ENCODE data around the gene AGXT. TPM values are rescaled to one million over a fixed set of nuclear protein-coding genes. Genes with fewer than 3 reads are reported as not detected.

The AGXT gene
- total and polyA plus RNA-seq, 4 donors = 0.05 to 0.61 (median 0.16) TPM; not detected in 1

DNA sequence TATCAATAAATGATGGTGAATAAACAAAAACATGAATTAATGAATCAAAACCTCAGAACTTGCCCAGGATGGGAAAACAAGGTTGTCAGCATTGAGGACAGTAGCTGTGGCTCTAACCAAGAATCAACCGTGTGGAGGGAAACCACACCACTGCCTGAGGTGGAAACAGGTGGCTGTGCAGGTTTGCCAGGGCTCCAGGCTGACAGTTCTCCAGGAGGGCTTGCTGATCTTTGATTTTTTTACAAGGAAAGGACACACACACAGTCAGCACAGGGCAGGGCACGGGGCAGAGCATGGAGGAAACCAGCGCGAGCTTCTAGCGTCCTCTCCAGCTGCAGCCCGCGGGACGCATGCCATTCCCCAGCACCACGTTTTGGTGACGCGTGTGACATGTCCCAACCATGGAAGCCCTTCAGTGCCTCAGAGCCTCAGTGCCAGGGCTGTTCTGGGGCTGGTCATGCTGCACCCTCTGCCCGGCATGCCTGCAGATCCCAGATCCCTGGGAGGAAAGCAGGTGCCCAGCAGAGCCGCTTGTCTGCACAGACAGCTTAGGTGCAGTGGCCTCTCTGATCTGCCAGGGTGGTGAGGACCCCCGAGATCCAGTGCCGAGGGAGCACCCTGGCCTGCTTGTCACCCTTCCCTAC, 15.8 kb upstream of the AGXT start:
- Histone ChIP-seq H3K27ac (ENCODE audit: low read depth in 1 of 2, low read length in 1 of 2) (no peak overlapping the region), H3K9me3 (ENCODE audit: control insufficient read depth in 4 of 4, insufficient read depth in 3 of 4, low read length in 3 of 4) (peaks cover 0 to 6% (median 0%) of the 10 kb centered on the region in 4 donors), H3K4me3 (no peak overlapping the region), H3K27me3 (ENCODE audit: control insufficient read depth in 3 of 3, insufficient read depth in 3 of 3, low read length in 2 of 3) (no peaks in the 10 kb centered on the region), H3K9ac (ENCODE audit: insufficient read depth in 1 of 2, low read length in 2 of 2) (no peak overlapping the region), H3K4me1 (ENCODE audit: control insufficient read depth in 5 of 5, insufficient read depth in 5 of 5, low read length in 5 of 5) (no peaks in the 10 kb centered on the region), H3K36me3 (ENCODE audit: control insufficient read depth in 4 of 4, insufficient read depth in 4 of 4, low read length in 4 of 4) (no peaks in the 10 kb centered on the region)
- ATAC-seq (ENCODE audit: insufficient read depth, low FRiP score) (no peak), DNase-seq (no peak)
- WGBS, 2 donors = 81 to 84% methylated on average over 15 of the region's 15 CpGs
- TF ChIP-seq, protein P1, sequence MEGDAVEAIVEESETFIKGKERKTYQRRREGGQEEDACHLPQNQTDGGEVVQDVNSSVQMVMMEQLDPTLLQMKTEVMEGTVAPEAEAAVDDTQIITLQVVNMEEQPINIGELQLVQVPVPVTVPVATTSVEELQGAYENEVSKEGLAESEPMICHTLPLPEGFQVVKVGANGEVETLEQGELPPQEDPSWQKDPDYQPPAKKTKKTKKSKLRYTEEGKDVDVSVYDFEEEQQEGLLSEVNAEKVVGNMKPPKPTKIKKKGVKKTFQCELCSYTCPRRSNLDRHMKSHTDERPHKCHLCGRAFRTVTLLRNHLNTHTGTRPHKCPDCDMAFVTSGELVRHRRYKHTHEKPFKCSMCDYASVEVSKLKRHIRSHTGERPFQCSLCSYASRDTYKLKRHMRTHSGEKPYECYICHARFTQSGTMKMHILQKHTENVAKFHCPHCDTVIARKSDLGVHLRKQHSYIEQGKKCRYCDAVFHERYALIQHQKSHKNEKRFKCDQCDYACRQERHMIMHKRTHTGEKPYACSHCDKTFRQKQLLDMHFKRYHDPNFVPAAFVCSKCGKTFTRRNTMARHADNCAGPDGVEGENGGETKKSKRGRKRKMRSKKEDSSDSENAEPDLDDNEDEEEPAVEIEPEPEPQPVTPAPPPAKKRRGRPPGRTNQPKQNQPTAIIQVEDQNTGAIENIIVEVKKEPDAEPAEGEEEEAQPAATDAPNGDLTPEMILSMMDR (IDR thresholded peaks at IDR 0.05; ENCODE audit: control extremely low read depth, extremely low read depth) = no peak

DNA sequence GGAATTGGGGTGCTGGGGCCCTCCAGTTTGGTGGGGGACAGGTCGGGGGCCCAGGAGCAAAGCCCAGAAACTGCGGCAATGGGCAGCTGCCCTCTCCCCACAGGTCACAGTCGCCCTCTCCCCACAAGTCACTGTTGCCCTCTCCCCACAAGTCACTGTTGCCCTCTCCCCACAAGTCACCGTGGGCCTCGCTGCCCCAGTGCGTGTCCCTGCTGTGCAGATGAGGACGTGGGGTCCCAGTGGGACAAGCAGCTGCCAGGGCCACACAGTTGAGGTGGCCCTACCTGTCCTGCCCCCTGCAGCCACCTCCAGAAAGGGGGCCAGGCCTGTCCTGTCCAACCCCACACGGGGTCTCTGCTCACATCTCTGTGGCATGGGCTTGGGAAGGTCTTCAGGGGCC, 13.0 kb upstream of the AGXT start:
- WGBS, 2 donors = 89 to 94% methylated on average over 8 of the region's 8 CpGs
- H3K27me3 ChIP-seq (ENCODE audit: control insufficient read depth in 3 of 3, insufficient read depth in 3 of 3, low read length in 2 of 3) = no peaks in the 10 kb centered on the region
- no peak overlapping the region for H3K9ac ChIP-seq (ENCODE audit: insufficient read depth in 1 of 2, low read length in 2 of 2)
- peaks cover 0 to 6% (median 0%) of the 10 kb centered on the region in 4 donors for H3K9me3 ChIP-seq (ENCODE audit: control insufficient read depth in 4 of 4, insufficient read depth in 3 of 4, low read length in 3 of 4)
- TF ChIP-seq, protein P1 (IDR thresholded peaks at IDR 0.05; ENCODE audit: control extremely low read depth, extremely low read depth) = no peak
- no peaks in the 10 kb centered on the region for H3K4me1 ChIP-seq (ENCODE audit: control insufficient read depth in 5 of 5, insufficient read depth in 5 of 5, low read length in 5 of 5)
- H3K4me3 ChIP-seq = no peak overlapping the region
- ATAC-seq (ENCODE audit: insufficient read depth, low FRiP score) (no peak), DNase-seq (no peak)
- no peak overlapping the region for H3K27ac ChIP-seq (ENCODE audit: low read depth in 1 of 2, low read length in 1 of 2)
- H3K36me3 ChIP-seq (ENCODE audit: control insufficient read depth in 4 of 4, insufficient read depth in 4 of 4, low read length in 4 of 4) = no peaks in the 10 kb centered on the region

DNA sequence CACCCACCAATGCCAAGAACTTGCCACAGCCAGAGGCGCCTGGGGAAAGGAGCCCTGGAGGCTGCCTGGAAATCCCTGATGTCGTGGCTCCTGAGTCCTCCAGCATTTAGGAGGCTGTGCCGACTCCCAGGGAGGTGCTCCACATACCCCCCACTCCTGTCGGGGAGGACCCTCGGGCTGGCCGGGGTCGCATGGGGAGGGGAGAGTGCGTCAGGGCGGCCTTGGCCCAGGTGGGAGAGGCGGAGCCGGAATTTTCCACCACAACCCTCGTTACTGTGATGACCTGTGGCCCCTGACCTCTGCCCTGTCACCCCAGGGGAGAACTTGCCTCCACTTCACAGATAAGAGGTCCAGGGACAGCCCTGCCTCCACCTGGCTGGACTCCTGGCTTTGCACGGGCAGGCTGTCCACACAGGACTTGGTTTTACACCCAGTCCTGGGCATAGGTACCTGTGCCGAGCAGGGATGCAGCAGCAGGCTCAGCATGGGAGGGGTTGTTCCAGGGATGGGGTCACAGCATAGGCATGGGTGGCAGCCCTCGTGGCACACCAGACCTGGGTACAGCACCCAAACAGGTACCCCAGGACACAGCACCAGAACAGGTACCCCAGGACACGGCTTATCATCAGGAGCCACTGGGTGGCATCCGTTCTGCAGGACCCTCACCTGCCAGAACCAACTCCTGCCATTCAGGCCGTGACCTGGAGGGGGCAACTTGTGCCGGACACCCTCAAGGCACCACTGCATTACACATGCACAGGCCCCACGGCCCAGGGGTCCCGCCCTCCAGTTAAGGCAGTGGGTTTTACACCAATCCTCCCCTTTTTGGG, 12.3 kb upstream of the AGXT start:
- 82 to 83% methylated on average over 21 of the region's 21 CpGs for WGBS, 2 donors
- H3K9ac ChIP-seq (ENCODE audit: insufficient read depth in 1 of 2, low read length in 2 of 2) = no peak overlapping the region
- TF ChIP-seq, protein P1 (IDR thresholded peaks at IDR 0.05; ENCODE audit: control extremely low read depth, extremely low read depth) = no peak
- H3K4me3 ChIP-seq = no peak overlapping the region
- ATAC-seq (ENCODE audit: insufficient read depth, low FRiP score) (no peak), DNase-seq (no peak)
- no peak overlapping the region for H3K27ac ChIP-seq (ENCODE audit: low read depth in 1 of 2, low read length in 1 of 2)
- H3K36me3 ChIP-seq (ENCODE audit: control insufficient read depth in 4 of 4, insufficient read depth in 4 of 4, low read length in 4 of 4) = no peaks in the 10 kb centered on the region
- no peaks in the 10 kb centered on the region for H3K4me1 ChIP-seq (ENCODE audit: control insufficient read depth in 5 of 5, insufficient read depth in 5 of 5, low read length in 5 of 5)
- H3K27me3 ChIP-seq (ENCODE audit: control insufficient read depth in 3 of 3, insufficient read depth in 3 of 3, low read length in 2 of 3) = no peaks in the 10 kb centered on the region
- H3K9me3 ChIP-seq (ENCODE audit: control insufficient read depth in 4 of 4, insufficient read depth in 3 of 4, low read length in 3 of 4) = peaks cover 0 to 6% (median 0%) of the 10 kb centered on the region in 4 donors

Measured in lung (tissue), 12 donors.